Inflammatory macrophage treated with lipopolysaccharide for 1 hour (primary cell): Measurements from ENCODE around the gene TMEM50B.
"Not testable (repeated sequence)": the region's sequence is repeated elsewhere in the genome, so short reads cannot be mapped to it uniquely, and the experiment has no call there.

Experiments
- DNase-seq, 2 donors: peaks; one replicate each; pipeline ENCODE4 v3.0.0-alpha.2; 2020 to 2022

Gene TMEM50B

DNA sequence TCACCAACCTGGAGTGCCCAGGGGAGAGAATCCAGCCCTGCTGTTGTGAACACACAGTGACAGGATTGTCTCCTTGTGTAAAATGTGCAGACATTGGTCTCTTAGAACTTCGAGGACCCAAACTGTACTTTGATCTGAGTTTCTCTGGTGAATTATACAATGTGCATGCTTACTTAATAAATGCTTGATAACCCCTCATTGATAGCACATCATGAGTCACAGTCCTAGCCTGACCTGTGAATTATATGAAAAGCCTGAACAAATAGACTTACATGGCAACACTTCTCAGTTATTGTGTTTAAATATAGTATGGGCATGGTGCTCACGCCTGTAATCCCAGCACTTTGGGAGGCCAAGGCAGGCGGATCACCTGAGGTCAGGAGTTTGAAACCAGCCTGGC, 53.9 kb downstream of the TMEM50B start:
- no peak for DNase-seq

DNA sequence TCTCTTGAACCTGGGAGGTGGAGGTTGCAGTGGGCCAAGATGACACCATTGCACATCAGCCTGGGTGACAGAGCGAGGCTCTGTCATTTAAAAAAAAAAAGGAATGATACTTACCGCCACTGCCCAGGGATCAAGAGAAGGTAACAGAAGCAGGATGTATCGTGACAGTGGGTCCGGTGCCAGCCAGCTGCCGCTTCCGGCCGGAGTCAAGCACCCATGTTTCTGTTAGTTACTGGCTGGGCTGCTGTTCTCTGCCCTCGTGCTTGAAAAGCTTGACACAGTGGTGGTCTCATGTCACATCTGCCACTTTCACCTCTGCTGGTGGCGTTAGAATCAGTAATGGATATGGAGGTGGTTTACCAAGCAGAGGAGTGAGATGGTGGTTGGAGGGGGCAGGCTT, 55.6 kb downstream of the TMEM50B start:
- DNase-seq = no peak

DNA sequence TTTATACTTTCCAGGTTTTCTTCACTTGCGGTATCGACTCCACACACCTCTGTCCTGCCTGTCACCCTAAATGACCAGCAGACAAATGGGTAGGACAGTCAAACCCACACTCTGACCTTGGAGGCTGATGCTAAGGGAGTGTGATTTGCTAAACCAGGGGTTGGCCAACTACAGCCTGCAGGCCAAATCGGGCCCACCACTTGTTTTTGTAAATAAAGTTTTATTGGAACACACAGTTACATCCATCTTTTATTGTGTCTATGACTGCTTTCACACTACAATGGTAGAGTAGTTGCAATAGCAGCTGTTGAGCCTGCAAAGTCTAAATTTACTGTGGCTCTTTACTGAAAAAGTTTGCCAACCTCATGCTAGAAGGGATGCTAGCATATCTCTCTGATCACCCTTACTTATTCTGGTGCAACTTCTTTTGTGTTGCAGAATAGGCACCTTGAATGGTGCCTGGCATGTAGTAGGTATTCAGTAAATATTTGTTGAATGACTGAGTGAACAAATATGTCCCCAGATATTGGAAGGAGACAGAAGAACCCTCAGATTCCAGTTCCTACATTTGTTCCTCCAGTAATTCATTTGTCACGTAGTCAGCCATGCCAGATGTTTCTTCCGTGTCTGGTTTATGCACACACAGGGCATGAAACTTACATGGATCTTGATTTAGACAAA, 57.9 kb downstream of the TMEM50B start:
- DNase-seq = no peak

DNA sequence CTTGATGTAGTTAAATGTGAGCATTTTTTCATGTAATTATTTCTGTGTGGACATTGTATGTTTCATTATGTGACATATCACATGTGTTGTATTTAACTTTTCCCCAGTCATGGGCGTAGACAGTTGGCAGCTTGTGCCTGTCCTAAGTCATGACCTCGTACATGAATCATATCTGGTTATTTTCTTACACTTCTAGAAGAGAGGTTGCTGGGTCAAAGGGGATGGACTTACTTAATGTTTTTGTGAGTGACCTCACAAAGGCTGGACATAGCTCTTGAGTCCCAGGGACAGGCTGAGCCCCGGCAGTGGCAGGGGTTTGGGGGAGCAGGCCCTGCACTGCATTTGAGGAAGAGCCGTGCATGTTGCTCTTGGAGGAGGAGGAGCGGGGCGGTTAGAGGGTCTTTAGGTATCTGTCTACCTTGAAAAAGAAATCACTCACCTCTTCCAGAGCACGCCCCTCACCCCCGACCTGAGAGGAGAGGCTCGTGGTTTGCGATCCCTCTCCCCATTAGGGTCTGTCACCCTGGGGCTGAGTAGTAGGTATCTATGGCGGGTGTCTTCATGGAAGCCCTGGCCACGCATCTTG, 60.1 kb downstream of the TMEM50B start:
- peak; percentile 50 to 66 for DNase-seq

DNA sequence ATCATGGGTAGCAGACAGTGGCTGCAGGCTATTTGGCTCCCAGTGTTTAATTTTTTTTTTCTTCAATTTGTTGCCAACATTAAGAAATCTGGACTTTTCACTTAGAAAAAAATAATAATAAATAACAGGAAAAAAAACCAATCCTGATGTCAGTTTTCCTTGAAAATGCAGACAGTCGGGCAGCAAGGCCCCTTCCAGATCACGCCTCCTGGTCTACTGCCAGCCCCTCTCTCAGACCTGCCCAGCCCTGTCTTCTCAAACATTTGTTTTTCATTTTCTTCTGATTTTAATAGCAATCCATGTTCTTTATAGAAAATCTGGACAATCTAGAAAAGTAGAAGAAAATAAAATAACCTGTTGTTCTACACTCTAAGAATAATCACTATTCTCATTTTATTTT, 61.1 kb downstream of the TMEM50B start:
- no peak for DNase-seq

DNA sequence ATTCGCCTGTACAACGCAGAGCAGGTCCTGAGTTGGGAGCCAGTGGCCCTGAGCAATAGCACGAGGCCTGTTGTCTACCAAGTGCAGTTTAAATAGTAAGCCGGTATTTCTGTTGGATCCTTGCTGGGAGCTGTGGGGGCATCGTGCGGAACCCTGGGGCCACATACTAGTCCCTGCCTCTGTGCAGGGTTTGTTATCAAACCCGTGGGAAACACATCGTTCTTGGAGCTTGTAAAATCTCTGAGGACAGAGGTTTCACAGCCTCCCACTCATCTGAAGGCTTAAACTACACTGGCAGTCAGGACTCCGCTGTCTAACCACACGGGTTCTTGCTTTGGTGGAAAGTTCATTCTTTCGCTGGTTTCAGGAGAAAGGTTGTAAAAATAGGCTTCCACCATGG, 64.8 kb downstream of the TMEM50B start:
- DNase-seq = no peak

DNA sequence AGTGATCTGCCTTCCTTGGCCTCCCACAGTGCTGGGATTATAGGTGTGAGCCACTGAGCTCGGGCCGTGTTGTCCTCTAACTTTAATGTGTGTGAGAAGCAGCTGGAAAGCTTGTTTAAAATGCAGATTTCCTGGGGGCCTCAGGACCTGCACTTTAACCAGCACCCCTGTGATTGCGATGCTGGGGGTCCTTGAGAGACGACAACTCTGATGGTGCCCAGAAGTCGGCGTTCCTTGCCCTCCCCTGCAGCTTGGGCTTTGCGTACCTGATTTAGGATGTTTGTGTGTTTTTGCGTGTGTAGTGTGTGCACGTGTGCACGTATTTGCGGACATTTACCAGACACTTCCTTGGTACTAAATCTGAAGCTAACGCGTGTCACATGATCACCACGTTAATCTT, 65.7 kb downstream of the TMEM50B start:
- DNase-seq = no peak

DNA sequence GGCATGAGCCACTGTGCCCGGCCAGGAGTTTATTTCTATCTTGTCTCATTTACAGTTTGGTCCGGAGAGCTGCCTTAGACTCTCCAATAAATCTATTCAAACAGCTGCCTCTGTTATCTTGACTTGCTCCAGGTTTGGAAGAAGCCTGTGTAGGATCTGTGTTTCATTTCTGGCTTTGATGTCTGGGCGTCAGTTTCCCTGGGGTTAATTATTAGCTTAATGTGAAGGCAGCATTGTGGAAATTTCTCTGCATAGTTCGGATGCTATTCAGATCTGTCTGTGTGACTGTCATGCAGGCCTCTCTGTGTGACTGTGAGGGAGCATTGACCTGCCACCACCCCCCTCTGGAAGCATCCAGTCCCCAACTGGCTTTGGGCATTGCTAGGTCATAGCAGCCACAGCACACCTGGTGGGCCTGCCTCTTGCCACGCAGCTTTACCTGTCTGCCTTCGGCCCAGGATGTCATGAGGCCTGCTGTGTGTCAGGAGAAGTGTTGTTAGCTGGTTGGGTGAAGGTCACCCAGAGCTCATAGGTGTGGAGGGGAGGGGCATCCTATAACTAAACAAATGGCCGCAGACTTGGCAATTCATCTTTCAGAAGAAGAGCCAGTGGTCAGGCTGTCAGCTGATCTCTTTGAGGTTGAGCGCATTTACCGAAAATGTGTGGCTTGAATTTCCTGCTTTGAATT, 66.8 kb downstream of the TMEM50B start:
- no peak for DNase-seq

DNA sequence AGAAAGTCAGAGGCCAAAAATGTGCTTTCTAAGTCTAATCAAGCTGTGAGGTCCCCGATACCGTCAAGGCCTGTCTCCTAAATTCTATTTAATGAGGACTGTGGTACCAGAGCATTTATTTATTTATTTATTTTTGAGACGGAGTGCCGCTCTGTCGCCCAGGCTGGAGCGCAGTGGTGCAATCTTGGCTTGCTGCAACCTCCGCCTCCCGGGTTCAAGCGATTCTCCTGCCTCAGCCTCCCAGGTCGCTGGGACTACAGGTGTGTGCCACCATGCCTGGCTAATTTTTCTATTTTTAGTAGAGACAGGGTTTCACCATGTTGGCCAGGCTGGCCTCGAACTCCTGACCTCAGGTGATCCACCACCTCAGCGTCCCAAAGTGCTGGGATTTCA, 67.3 kb downstream of the TMEM50B start:
- DNase-seq = not testable (repeated sequence)

DNA sequence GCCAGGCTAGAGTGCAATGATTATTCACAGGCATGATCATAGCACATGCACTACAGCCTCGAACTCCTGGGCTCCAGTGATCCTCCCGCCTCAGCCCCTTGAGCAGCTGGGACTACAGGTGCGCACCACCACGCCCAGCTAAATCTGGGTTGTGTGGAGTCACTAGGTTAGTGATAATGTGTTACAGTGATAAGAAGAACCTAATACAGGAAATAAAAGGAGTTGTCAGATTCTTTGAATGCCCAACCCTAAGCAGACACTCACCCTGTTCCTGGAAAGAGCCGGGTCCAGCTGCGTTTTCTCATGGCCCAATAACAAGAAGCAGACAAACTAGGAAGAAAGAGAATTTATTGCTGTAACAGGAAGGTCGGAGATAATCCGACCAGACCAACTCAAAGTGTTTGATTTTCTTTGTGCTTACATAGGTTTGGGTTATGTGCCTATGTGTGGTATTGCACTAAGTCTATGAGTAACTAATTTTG, 67.8 kb downstream of the TMEM50B start:
- no peak for DNase-seq

DNA sequence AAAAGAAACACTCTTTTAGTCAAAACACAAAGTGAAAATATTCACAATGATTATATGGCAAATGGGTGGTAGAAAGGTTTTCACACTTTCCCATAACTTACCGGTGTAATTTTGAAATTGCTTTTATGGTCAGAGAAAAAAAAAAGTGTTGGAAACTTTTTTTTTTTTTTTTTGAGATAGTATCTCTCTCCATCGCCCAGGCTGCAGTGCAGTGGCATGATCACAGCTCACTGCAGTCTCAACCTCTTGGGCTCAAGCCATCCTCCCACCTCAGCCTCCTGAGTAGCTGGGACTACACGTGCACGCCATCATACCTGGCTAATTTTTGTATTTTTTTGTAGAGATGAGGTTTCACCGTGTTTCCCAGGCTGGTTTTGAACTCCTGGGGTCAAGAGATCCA, 73.3 kb downstream of the TMEM50B start:
- no peak for DNase-seq

DNA sequence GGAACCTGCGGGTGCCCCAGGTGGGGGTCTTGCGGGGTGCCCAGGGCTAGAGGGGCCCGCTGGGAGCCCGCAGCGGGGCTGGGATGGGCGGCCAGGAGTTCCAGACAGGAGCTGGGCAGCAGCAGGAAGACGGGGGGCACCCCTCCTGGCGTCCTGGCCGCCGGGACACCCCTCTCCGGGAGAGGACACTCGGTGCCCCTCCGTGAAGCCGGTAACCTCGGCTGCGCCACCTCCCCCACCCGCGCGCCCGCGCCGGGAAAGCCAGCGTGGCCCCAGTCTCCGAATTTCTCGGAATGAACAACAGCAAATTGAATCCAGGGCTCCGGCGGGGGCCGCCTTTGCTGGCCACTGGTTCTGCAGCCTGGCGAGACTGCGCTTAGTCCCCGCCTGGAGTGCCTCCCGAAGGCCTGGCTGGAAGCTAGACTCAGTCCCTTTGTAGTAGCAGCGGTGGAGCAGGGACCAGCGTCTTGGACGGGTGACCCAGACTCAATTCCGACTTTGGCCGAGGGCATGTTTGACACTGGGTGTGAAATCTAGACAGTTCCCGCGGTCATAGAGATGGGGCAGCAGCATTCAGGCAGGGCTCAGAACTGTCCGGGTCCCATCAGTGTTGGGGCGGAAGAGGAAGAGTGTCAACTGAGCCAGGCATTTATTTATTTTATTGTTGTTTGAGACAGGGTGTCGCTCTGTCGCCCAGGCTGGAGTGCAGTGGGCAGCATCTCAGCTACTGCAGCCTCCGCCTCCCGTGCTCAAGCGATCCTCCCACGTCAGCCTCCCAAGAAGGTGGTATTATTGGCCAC, 75.8 kb downstream of the TMEM50B start:
- DNase-seq = peak; percentile 40 to 66

DNA sequence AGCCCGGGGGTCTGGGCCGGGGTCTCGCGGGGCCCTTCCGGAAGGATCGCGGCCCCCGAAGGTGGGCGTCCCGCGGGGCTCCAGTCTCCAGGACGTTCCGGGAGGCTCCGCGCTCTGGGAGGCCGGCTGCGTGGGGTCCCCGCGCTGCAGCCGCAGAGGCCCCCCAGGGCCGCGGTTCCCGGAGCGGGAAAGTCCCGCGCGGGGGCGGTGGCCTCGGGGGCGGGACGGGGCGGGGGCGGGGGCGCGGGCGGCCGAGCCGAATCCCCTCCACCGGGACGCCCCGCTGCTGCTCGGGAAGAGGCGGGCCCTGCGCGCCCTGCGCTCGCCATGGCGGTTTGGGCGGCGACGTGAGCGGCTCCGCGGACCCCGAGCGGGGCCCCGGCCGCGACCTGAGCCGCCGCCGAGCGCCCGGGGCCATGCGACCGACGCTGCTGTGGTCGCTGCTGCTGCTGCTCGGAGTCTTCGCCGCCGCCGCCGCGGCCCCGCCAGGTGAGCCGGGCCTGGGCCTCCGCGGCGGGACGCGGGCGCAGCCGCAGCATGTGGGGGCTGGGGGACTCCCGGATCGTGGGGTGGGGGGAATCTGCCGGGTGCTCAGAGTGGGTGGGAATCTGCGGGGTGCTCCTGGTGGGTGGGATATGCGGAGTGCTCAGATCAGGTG, 76.5 kb downstream of the TMEM50B start, which contains the start of gene IFNGR2:
IFNGR2 (plus strand) TSS at position 286 of the 658 bp plus-strand sequence; CDS start at position 417, 131 bp downstream.
- DNase-seq = peak; percentile 67

DNA sequence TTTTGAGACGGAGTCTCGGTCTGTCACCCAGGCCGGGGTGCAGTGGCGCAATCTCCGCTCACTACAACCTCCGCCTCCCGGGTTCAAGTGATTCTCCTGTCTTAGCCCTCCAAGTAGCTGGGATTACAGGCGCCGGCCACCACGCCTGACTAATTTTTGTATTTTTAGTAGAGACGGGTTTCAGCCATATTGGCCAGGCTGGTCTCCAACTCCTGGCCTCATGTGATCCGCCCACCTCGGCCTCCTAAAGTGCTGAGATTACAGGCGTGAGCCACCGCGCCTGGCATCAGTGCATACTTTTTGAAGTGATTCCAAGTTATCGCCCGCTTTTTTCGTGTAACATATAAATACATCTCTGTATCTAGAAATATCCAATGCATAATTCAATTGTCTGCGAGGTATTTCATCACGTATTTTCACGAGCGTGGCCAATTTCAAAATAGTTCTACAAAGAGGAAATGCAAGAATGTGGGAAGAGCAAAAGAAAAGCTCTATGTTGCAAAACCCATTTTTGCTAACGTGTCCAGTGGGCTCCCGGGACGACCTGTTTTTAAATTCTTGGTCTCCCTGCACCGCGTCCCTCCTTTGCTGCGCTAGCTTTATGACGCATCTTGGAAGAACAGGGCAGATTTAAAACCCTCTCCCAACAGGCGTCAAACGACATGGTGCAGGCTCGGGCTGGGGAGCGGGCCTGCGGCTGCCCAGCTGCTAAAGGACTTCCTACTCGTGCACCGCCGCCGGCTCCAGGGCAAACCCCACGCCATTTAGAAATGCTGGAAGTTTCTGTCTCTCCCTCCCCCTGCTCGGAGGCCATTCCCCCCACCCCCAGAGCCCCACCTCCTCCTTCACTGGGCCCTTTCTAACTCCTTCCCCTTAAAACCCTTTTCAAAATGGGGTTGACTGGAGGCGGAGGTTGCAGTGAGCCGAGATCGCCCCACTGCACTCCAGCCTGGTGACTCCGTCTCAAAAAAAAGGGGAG, 77.5 kb downstream of the TMEM50B start:
- peak; percentile 95 to 98 for DNase-seq

DNA sequence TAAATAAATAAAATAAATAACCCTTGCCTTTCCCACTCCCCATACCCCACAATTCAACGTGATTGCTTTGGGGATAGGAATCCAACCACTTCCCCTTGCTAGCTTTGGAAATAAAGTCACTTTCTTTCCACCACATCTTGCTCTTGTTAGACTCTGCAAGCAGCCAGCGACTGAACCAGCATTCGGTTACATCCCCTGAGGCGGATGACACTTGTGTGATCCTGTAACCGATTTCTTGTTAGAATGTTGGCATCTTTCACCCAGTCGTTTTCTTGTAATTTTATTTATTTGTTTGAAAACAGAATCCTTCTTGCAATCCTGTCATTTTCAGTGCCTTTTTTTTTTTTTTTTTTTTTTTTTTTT, 78.2 kb downstream of the TMEM50B start:
- DNase-seq = peak; percentile 60 to 70
